Stimulated activated CD4-positive, alpha-beta T cell treated with anti-CD3 and anti-CD28 coated beads, Interleukin-4, amount 100 ng/mL, for 24 hours (primary cell): ENCODE results near the gene IRF2BPL.

ENCODE experiments used
- DNase-seq: peaks from one replicate; pipeline ENCODE4 v3.0.0-alpha.2; 2020

IRF2BPL gene

GRCh38 chr14:77009014-77009413 is 19.5 kb downstream of the IRF2BPL start:
- no peak for DNase-seq

GRCh38 chr14:77008541-77008940 is 20.0 kb downstream of the IRF2BPL start:
- DNase-seq, result no peak

GRCh38 chr14:77007975-77008421 is 20.5 kb downstream of the IRF2BPL start:
- no peak for DNase-seq

- DNase-seq, result no peak
Observed at GRCh38 chr14:77007183-77007974, 21.1 kb downstream of the IRF2BPL start.

- DNase-seq, result no peak
Observed at GRCh38 chr14:77006132-77006531, 22.4 kb downstream of the IRF2BPL start.

- no peak for DNase-seq
Observed at GRCh38 chr14:77005559-77005958, 22.9 kb downstream of the IRF2BPL start.

- no peak for DNase-seq
Observed at GRCh38 chr14:77004711-77005460, 23.6 kb downstream of the IRF2BPL start.

GRCh38 chr14:77003960-77004710 is 24.4 kb downstream of the IRF2BPL start:
- DNase-seq, result no peak

- DNase-seq, result no peak
Observed at GRCh38 chr14:77002889-77003288, 25.6 kb downstream of the IRF2BPL start.

- no peak for DNase-seq
Observed at GRCh38 chr14:77002335-77002734, 26.2 kb downstream of the IRF2BPL start.

GRCh38 chr14:77000340-77001270 is 27.9 kb downstream of the IRF2BPL start:
- DNase-seq, result no peak

- no peak for DNase-seq
Observed at GRCh38 chr14:76998910-76999309, 29.6 kb downstream of the IRF2BPL start.

GRCh38 chr14:76997257-76997970 is 31.1 kb downstream of the IRF2BPL start:
- DNase-seq, result no peak

GRCh38 chr14:76996563-76997146 is 31.9 kb downstream of the IRF2BPL start:
- DNase-seq, result no peak

- peak; percentile 27 for DNase-seq
Observed at GRCh38 chr14:76995279-76996035, 33.1 kb downstream of the IRF2BPL start.

GRCh38 chr14:76993752-76994151 is 34.8 kb downstream of the IRF2BPL start:
- DNase-seq, result no peak

- no peak for DNase-seq
Observed at GRCh38 chr14:76990084-76990483, 38.4 kb downstream of the IRF2BPL start.

- DNase-seq, result no peak
Observed at GRCh38 chr14:76987956-76988520, 40.5 kb downstream of the IRF2BPL start.

GRCh38 chr14:76986231-76986565 is 42.3 kb downstream of the IRF2BPL start:
- DNase-seq, result no peak

GRCh38 chr14:76985540-76986230 is 42.8 kb downstream of the IRF2BPL start:
- no peak for DNase-seq
